Activated CD4-positive, alpha-beta T cell treated with anti-CD3 and anti-CD28 coated beads for 24 hours (primary cell): ENCODE measurements around the gene KRT72.

ENCODE experiments used
- DNase-seq, 2 donors: peaks; one replicate each; pipeline ENCODE4 v3.0.0-alpha.2; 2020; ENCODE audit warnings: low read depth in 2 of 2

KRT72 gene

DNA sequence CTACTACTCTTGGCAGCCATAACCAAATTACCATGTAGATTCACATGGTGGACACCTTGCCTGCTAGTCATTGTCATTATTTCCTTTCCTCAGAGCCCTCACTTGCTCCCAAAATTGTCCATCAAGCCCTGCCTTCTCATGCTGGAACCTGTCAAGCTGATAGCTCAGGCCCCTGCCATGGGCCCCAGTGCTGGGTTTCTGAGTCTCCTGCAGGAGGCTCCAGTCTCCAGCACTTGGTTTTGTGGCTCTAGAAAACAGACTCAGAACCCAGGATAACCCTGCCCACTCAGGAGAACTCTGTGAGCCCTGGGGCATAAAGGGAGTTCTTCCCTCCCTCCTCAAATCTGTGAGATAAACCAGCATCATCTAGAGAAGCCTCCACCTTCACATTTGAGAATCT lies 59.1 kb downstream of the KRT72 start:
- no peak for DNase-seq

DNA sequence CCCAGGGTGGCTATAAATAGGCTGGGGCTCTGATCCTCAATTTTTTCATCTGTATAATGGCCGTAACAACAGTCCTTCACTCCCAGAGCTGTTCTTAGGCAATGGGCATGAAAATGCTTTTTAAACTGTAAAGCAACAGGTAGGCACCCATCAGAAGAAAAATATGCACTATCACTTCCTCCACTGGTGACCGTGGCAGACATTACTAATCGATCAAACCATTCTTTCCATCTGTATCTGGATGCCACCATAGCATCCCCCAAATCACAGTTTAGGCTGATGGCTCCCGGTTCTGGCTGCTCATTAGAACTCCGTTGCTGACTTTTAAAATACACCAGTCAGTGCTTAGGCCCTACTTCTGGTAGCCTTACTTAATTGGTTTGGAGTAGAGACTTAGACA lies 59.6 kb downstream of the KRT72 start:
- no peak for DNase-seq

DNA sequence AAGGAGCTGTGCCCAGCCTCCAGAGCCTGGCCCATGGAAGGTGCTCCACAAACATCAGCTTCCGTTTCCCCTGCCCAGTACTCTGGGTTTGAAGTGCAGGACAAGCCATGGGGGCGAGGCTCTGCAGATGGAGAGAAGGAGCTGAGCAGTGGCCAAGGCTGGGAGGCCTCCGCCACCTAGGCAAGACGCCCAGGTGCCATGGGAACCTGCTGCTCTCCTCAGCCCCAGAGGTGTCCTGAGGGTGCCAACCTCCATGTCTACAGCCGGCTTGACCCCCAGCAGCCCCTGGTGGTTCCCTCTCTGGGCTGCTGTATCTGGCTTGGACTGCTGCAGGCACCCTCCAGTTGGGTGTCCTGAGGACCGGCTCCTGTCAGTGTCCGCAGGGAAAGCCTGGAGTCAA lies 60.7 kb downstream of the KRT72 start:
- no peak for DNase-seq

DNA sequence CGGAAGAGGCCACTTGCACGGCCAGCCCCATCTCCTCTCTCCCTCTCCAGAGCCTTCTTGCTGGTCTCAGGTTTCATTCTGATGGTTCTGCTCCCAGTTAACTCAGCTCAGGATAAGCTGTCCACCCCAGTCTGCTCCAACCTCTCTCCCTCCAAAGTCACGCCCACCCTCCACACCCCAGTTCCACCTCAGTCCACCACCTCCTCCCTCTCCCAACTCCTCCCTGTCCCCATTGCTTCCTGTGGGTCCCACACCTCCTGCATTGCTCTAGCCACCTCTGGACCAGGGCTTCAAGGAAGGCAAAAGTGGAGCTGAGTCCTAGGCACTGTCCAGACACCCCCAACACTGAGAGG lies 61.5 kb downstream of the KRT72 start:
- DNase-seq, result no peak

DNA sequence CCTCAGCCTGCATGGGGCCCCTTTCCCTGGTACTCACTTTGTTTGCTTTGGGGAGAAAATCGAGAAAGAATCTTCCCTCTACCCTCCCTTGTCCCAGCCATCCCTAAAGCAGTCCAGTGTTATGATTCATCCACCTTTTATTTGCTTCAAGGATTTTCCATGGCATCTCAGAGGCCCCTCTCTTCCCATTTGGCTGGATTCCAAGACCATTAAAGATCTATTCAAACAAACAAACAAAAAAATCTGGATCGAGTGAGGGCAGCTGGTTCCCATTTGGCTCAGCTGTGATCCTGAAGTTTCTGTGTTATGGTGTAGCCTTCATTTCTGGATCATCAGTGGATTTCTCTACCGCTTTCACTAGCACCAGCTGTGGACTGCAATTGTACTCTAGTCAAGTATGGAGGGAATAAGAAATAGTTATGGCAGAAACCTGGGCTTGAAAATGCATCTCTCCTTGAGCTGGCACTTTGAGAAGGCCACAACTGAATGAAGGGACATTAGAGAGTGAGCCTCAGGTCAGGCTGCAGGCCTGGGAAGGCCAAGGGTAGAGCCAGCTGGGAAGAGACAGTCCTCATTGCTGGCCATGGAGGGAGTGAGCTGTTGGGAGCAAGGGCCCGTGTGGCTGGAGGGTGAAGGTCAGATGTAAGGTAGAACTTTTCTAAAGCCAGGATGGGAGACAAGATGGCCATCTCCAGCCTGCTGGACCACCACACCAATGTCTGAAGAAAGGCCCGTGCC lies 62.0 kb downstream of the KRT72 start:
- DNase-seq, result no peak

DNA sequence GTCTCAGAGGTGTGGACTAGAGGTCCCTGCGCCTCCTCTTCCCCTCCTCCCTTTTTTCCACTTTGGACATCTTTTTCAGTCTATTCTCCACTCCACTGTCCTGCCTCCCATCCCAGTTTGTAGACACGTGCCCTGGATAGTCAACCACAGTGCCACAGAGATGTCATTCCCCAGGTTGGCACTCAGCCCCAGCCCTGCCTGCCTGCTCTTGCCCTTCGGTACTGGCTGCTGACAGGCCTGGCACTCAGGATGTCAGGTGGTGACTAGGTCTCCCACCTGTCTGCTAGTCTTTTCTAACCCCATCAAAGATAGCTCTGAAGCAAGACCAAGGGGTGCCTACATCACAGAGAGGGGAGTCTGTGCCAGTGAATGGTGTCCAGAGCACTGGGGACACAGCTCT lies 64.2 kb downstream of the KRT72 start:
- no peak for DNase-seq
